MCF 10A (cell line): ENCODE measurements around the gene TMEM236. TPM values are rescaled to one million over a fixed set of nuclear protein-coding genes. Genes with fewer than 3 reads are reported as not detected.
A peak's percentile ranks its signal among the peaks of the same experiment; 100 is the strongest.

ENCODE experiments used
- BruUV-seq: library from RNA; stranded (reverse); fragments of 400-500 nt; replicated peaks from 2 replicates; lab custom pipeline; 2021; lab: Mats Ljungman, UMichigan
- CTCF ChIA-PET: fragments of 300-600 bp; sonication (Branson Sonifier 250); formaldehyde crosslinking; extraction: SDS; loops from one replicate; lab custom pipeline; 2021; ENCODE audit warnings: antibody characterized with exemption, inconsistent platforms; lab: Yijun Ruan, JAX
- POLR2A ChIA-PET: fragments of 300-600, 350-650 bp; sonication (Branson Sonifier 250); formaldehyde crosslinking; extraction: SDS; loops from one replicate; lab custom pipeline; 2020; ENCODE audit warnings: antibody characterized with exemption, inconsistent platforms; lab: Yijun Ruan, JAX
- DNase-seq: peaks from one replicate; pipeline ENCODE4 v3.0.0-alpha.2; 2018; ENCODE audit not compliant: unreplicated experiment
- H3K27ac Mint-ChIP-seq: one replicate; pipeline ENCODE4 v1.8.0; 2022; ENCODE audit warnings: mild to moderate bottlenecking, low read depth, mixed read lengths; ENCODE audit not compliant: unreplicated experiment
- H3K27me3 Mint-ChIP-seq: one replicate; pipeline ENCODE4 v1.8.0; 2022; ENCODE audit warnings: mixed read lengths; ENCODE audit not compliant: insufficient read depth, unreplicated experiment
- H3K36me3 Mint-ChIP-seq: one replicate; pipeline ENCODE4 v1.8.0; 2022; ENCODE audit warnings: mild to moderate bottlenecking, moderate library complexity, mixed read lengths; ENCODE audit not compliant: insufficient read depth, unreplicated experiment
- H3K4me1 Mint-ChIP-seq: one replicate; pipeline ENCODE4 v1.8.0; 2022; ENCODE audit warnings: mixed read lengths; ENCODE audit not compliant: insufficient read depth, unreplicated experiment
- H3K4me3 Mint-ChIP-seq: one replicate; pipeline ENCODE4 v1.8.0; 2022; ENCODE audit warnings: mild to moderate bottlenecking, moderate library complexity, mixed read lengths; ENCODE audit not compliant: unreplicated experiment
- H3K9me3 Mint-ChIP-seq: one replicate; pipeline ENCODE4 v1.8.0; 2022; ENCODE audit warnings: mixed read lengths; ENCODE audit not compliant: unreplicated experiment
- CTCF ChIP-seq: fragments of 200-600 bp; IDR thresholded peaks from one replicate; pipeline ENCODE4 v1.8.0; 2022; ENCODE audit warnings: antibody characterized with exemption, mild to moderate bottlenecking; ENCODE audit not compliant: unreplicated experiment
- intact Hi-C: fragments of 100-400 bp; cut with micrococcal nuclease; formaldehyde crosslinking; loops from 2 replicates; pipeline ENCODE4 v1.14.1; 2022
- total RNA-seq: library from RNA; stranded (reverse); gene quantifications from 2 replicates; pipeline ENCODE4 v1.2.3, GENCODE V29; 2022

The TMEM236 gene
- total RNA-seq, 1 experiment from 2014 or later = 0.09 TPM

DNA sequence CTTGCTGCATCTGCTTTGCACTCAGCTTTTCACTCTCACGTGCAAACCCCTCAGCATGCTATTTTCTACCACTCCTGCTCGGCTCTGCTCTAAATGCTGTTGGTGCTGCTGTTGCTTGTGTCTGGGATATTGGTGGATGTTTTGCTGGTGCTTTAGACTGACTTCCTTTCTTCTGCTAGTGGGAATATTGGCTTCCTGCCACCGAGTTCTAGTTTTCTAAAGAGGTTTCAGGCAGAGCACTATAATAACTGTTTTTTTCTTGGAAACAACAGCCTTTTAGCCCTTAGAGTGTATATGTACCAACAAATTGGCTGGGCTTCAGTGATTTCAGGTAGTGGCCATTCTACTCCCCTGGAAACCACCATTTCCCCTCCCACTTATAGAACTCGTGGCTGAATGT lies 27.8 kb downstream of the TMEM236 start:
- intact Hi-C loops = no loop called here
- no peaks in the 10 kb centered on the region for H3K9me3 Mint-ChIP-seq
- no peak for DNase-seq
- BruUV-seq = no TSS peak
- no peak overlapping the region for H3K4me3 Mint-ChIP-seq
- no peak for TF ChIP-seq CTCF
- H3K36me3 Mint-ChIP-seq = no peaks in the 10 kb centered on the region
- H3K27ac Mint-ChIP-seq = no peak overlapping the region
- ChIA-PET CTCF (interaction anchor here (1.2 kb wide), 1 partner anchor 17 kb away, joined by 3 read pairs; no protein-coding TSS in a partner anchor), POLR2A (interaction anchor here (0.7 kb wide), 1 partner anchor 136 kb away, joined by 4 read pairs; the partner anchor contains the start of gene STAM)
- H3K4me1 Mint-ChIP-seq = peaks cover 20% of the 10 kb centered on the region
- no peaks in the 10 kb centered on the region for H3K27me3 Mint-ChIP-seq

- no peak for TF ChIP-seq CTCF
- H3K4me1 Mint-ChIP-seq = peaks cover 22% of the 10 kb centered on the region
- H3K9me3 Mint-ChIP-seq = no peaks in the 10 kb centered on the region
- no peaks in the 10 kb centered on the region for H3K27me3 Mint-ChIP-seq
- POLR2A ChIA-PET = interaction anchor here (0.7 kb wide), 1 partner anchor 1751 kb away, joined by 3 read pairs; no protein-coding TSS in a partner anchor
- no TSS peak for BruUV-seq
- no peak overlapping the region for H3K4me3 Mint-ChIP-seq
- H3K27ac Mint-ChIP-seq = no peak overlapping the region
- H3K36me3 Mint-ChIP-seq = no peaks in the 10 kb centered on the region
- CTCF ChIA-PET = interaction anchor here (1.2 kb wide), 1 partner anchor 17 kb away, joined by 3 read pairs; no protein-coding TSS in a partner anchor
- intact Hi-C loops = no loop called here
- no peak for DNase-seq
Observed at GRCh38 chr10:17780727-17781126, 28.7 kb downstream of the TMEM236 start.

GRCh38 chr10:17781856-17782255 lies 29.9 kb downstream of the TMEM236 start:
- Mint-ChIP-seq H3K4me3 (no peak overlapping the region), H3K27me3 (no peaks in the 10 kb centered on the region), H3K9me3 (no peaks in the 10 kb centered on the region), H3K36me3 (no peaks in the 10 kb centered on the region), H3K4me1 (peaks cover 22% of the 10 kb centered on the region), H3K27ac (no peak overlapping the region)
- no TSS peak for BruUV-seq
- no peak for TF ChIP-seq CTCF
- peak; percentile 9 for DNase-seq
- intact Hi-C loops = no loop called here
- CTCF ChIA-PET = no interaction called here
- POLR2A ChIA-PET = no interaction called here

GRCh38 chr10:17782921-17783665 lies 31.1 kb downstream of the TMEM236 start:
- DNase-seq = peak; percentile 81
- ChIA-PET CTCF (no interaction called here), POLR2A (no interaction called here)
- Mint-ChIP-seq H3K4me3 (peak overlapping the region; percentile 16), H3K27ac (peak overlapping the region; percentile 13), H3K9me3 (no peaks in the 10 kb centered on the region), H3K36me3 (no peaks in the 10 kb centered on the region), H3K4me1 (peaks cover 31% of the 10 kb centered on the region), H3K27me3 (no peaks in the 10 kb centered on the region)
- TF ChIP-seq CTCF = no peak
- BruUV-seq = no TSS peak
- intact Hi-C loops = no loop called here
